CD4-positive, alpha-beta T cell (primary cell): ENCODE results near the gene STX10. TPM values are rescaled to one million over a fixed set of nuclear protein-coding genes. Genes with fewer than 3 reads are reported as not detected.
A peak's percentile ranks its signal among the peaks of the same experiment; 100 is the strongest.

Experiments used
- ATAC-seq: fragments of 200-7000 bp; cut with Tn5 transposase; one replicate; pipeline ENCODE4 v1.10.0; 2022; ENCODE audit warnings: mild to moderate bottlenecking; ENCODE audit not compliant: poor library complexity
- CTCF ChIA-PET: fragments of 350-600 bp; sonication (Branson Sonifier 250); formaldehyde crosslinking; loops from one replicate; lab custom pipeline; 2021; ENCODE audit warnings: antibody characterized with exemption, inconsistent platforms; lab: Charles Lee
- POLR2A ChIA-PET: fragments of 350-600 bp; sonication (Branson Sonifier 250); formaldehyde crosslinking; loops from one replicate; lab custom pipeline; 2021; ENCODE audit warnings: antibody characterized with exemption, inconsistent platforms; lab: Charles Lee
- DNase-seq, 14 experiments: peaks; one replicate each; pipeline ENCODE4 v3.0.0-alpha.2; 2013 to 2020; ENCODE audit warnings: mixed read lengths in 2 of 14
- H3K27ac ChIP-seq, 2 donors: one replicate each; pipeline versions ENCODE4 v1.5.1 to v1.7.0; 2013; ENCODE audit warnings: low read length in 2 of 2, low read depth in 1 of 2, mild to moderate bottlenecking in 1 of 2
- H3K27me3 ChIP-seq, 2 experiments: 1 replicate in 1 of 2; 2 replicates in 1 of 2; pipeline versions ENCODE4 v1.6.1 to v1.7.0; 2013; ENCODE audit warnings: low read length in 2 of 2, control low read depth in 1 of 2, mild to moderate bottlenecking in 1 of 2, moderate library complexity in 1 of 2; ENCODE audit not compliant: insufficient read depth in 2 of 2, control insufficient read depth in 1 of 2
- H3K36me3 ChIP-seq: one replicate; pipeline ENCODE4 v1.6.1; 2013; ENCODE audit warnings: low read length, control low read depth; ENCODE audit not compliant: insufficient read depth
- H3K4me1 ChIP-seq: one replicate; pipeline ENCODE4 v1.6.1; 2013; ENCODE audit warnings: low read length, control low read depth; ENCODE audit not compliant: insufficient read depth
- H3K4me3 ChIP-seq: one replicate; pipeline ENCODE4 v1.5.1; 2013; ENCODE audit warnings: mild to moderate bottlenecking, low read length, moderate library complexity
- H3K9me3 ChIP-seq, 2 experiments: 1 replicate in 1 of 2; 2 replicates in 1 of 2; pipeline versions ENCODE4 v1.6.1 to v1.7.0; 2013; ENCODE audit warnings: low read length in 2 of 2, mild to moderate bottlenecking in 2 of 2, control low read depth in 1 of 2, moderate library complexity in 1 of 2; ENCODE audit not compliant: control insufficient read depth in 1 of 2, insufficient read depth in 1 of 2
- H3K27ac Mint-ChIP-seq: one replicate; pipeline ENCODE4 v1.8.0; 2020; ENCODE audit warnings: mixed read lengths
- H3K27me3 Mint-ChIP-seq: one replicate; pipeline ENCODE4 v1.8.0; 2021; ENCODE audit warnings: mixed read lengths
- H3K36me3 Mint-ChIP-seq: one replicate; pipeline ENCODE4 v1.8.0; 2021; ENCODE audit warnings: low read depth, mixed read lengths
- H3K4me1 Mint-ChIP-seq: one replicate; pipeline ENCODE4 v1.8.0; 2021; ENCODE audit warnings: low read depth, mixed read lengths
- H3K4me3 Mint-ChIP-seq: one replicate; pipeline ENCODE4 v1.8.0; 2020; ENCODE audit warnings: mild to moderate bottlenecking, mixed read lengths
- H3K9me3 Mint-ChIP-seq: one replicate; pipeline ENCODE4 v1.8.0; 2020; ENCODE audit warnings: mixed read lengths
- intact Hi-C, 2 experiments: fragments of 100-400 bp; cut with DNase I in 1 of 2; cut with micrococcal nuclease in 1 of 2; formaldehyde crosslinking; loops; one replicate each; pipeline versions ENCODE4 v1.15.1 to v1.9.0; 2023 to 2025; cut with DNase I, micrococcal nuclease
- total RNA-seq, 174 experiments: library from RNA in 2 of 174; stranded (reverse) in 2 of 174; gene quantifications; one replicate each; pipeline ENCODE4 v1.2.3 and lab custom pipeline; 2021 to 2026
- TF ChIP-seq, protein P1 (sequence below): fragments of 200-600 bp; IDR thresholded peaks from one replicate; pipeline ENCODE4 v1.8.0; 2022; ENCODE audit warnings: antibody characterized with exemption, mild to moderate bottlenecking

The STX10 gene
- total RNA-seq, 2 experiments from 2014 or later = 40.9 to 43.9 TPM

DNA sequence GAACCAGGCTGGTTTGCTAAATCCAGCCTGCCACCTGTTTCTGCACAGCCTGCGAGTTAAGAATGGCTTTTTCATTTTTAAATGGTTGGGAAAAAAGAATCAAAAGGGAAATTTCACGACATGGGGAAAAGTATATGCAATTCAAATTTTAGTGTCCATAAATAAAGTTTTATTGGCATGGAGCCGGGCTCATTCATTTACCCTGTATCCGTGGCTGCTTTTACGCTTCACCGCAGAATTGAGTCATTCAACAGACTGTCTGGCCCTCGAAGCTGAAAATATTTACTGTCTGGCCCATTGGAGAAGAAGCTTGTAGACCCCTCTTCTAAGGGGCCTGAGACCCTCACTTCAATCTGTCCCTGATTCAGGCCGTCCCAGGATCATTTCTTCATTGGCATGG, 26.2 kb upstream of the STX10 start:
- TF ChIP-seq, protein P1, sequence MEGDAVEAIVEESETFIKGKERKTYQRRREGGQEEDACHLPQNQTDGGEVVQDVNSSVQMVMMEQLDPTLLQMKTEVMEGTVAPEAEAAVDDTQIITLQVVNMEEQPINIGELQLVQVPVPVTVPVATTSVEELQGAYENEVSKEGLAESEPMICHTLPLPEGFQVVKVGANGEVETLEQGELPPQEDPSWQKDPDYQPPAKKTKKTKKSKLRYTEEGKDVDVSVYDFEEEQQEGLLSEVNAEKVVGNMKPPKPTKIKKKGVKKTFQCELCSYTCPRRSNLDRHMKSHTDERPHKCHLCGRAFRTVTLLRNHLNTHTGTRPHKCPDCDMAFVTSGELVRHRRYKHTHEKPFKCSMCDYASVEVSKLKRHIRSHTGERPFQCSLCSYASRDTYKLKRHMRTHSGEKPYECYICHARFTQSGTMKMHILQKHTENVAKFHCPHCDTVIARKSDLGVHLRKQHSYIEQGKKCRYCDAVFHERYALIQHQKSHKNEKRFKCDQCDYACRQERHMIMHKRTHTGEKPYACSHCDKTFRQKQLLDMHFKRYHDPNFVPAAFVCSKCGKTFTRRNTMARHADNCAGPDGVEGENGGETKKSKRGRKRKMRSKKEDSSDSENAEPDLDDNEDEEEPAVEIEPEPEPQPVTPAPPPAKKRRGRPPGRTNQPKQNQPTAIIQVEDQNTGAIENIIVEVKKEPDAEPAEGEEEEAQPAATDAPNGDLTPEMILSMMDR = no peak
- peaks cover 46% of the 10 kb centered on the region for H3K4me1 Mint-ChIP-seq
- peak overlapping the region; percentile 20 for H3K27ac Mint-ChIP-seq
- Histone ChIP-seq H3K9me3 (no peaks in the 10 kb centered on the region), H3K27me3 (no peaks in the 10 kb centered on the region), H3K36me3 (no peaks in the 10 kb centered on the region), H3K27ac (no peak overlapping the region), H3K4me1 (peaks cover 60% of the 10 kb centered on the region), H3K4me3 (no peak overlapping the region)
- ChIA-PET CTCF (interaction anchor here (1.2 kb wide), 1 partner anchor 72 kb away, joined by 3 read pairs; no protein-coding TSS in a partner anchor), POLR2A (interaction anchor here (0.6 to 1.9 kb wide), 4 partner anchors 9 to 27 kb away, joined by 3 to 7 read pairs (median 6); no protein-coding TSS in a partner anchor)
- no peak overlapping the region for H3K4me3 Mint-ChIP-seq
- H3K9me3 Mint-ChIP-seq = no peaks in the 10 kb centered on the region
- H3K36me3 Mint-ChIP-seq = no peaks in the 10 kb centered on the region
- H3K27me3 Mint-ChIP-seq = no peaks in the 10 kb centered on the region
- DNase-seq (no peak), ATAC-seq (no peak)
- intact Hi-C loops = no loop called here

DNA sequence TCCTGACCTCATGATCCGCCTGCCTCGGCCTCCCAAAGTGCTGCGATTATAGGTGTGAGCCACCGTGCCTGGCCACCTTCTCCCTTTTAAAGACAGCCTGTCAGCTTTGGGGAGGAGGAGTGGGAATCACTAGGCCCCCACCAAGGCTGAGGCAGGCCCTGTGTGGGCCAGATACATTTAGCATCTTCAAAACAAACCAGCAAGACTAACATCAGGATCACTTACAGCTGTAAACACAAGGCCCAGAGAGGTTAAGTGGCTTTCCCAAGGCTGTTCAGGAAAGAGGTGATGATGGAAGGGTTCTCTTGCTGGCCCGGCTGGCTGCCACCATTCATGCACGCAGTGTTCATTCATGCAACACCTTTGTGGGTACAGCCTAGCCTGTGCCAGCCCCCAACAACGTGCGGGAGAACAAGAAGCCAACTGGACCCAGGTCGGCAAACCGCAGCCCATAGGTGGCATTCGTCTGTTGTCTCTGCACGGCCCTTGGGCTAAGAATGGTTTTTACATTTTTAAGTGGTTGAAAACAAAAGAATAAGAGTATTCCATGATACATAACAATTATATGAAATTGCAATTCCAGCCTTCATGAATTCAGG, 23.1 kb upstream of the STX10 start:
- TF ChIP-seq, protein P1 = no peak
- no peaks in the 10 kb centered on the region for H3K9me3 ChIP-seq
- CTCF ChIA-PET = interaction anchor here (1.0 kb wide), 1 partner anchor 21 kb away, joined by 3 read pairs; no protein-coding TSS in a partner anchor
- Mint-ChIP-seq H3K4me1 (peaks cover 59% of the 10 kb centered on the region), H3K4me3 (peak overlapping the region; percentile 87), H3K27me3 (no peaks in the 10 kb centered on the region), H3K36me3 (no peaks in the 10 kb centered on the region), H3K27ac (peak overlapping the region; percentile 99), H3K9me3 (no peaks in the 10 kb centered on the region)
- POLR2A ChIA-PET = interaction anchor here (1.0 to 1.9 kb wide), 7 partner anchors 8 to 20 kb away, joined by 3 to 9 read pairs (median 5); no protein-coding TSS in a partner anchor
- intact Hi-C loops = loop anchor here in 1 of 2 experiments (2.0 kb wide), 1 partner anchor 18 kb away; no protein-coding TSS in a partner anchor
- no peak for ATAC-seq
- no peaks in the 10 kb centered on the region for H3K27me3 ChIP-seq
- H3K4me3 ChIP-seq = peak overlapping the region; percentile 47
- DNase-seq = no peak
- peaks cover 75% of the 10 kb centered on the region for H3K4me1 ChIP-seq
- no peaks in the 10 kb centered on the region for H3K36me3 ChIP-seq
- peak overlapping the region; percentile 68 to 83 for H3K27ac ChIP-seq

DNA sequence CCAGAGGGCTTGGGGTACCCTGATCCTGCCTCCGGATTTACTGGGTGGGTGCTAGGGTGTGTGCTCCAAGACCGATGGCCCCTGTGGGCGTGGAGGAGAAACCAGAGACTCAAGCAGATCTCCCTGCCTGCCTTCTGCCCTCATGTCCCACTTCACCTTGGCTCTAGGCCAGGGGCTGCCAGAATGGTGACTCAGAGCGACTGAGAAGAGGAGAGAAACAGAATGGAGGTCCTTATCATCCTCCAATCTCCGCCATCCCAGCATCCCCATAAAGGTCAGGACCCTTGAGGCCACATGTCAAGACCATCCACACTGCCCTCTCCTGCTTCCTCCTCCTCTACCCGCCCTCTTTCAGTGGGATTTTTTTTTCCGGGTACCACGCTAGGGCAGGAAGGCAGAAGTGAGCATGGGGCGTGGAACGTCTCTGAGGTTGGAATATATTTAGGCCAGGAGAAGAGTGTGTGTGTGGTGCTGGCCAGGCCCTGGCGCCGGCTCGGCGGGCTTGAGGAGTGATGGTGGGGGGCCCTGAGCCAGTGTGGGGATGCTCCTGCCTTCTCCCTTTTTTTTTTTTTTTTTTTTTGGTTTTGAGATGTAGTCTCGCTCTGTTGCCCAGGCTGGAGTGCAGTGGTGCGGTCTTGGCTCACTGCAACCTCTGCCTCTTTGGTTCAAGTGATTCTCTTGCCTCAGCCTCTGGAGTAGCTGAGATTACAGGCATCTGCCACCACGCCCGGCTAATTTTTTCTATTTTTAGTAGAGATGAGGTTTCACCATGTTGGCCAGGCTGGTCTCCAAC, 22.4 kb upstream of the STX10 start:
- Mint-ChIP-seq H3K27ac (peak overlapping the region; percentile 99), H3K9me3 (no peaks in the 10 kb centered on the region), H3K4me3 (peak overlapping the region; percentile 87), H3K27me3 (no peaks in the 10 kb centered on the region), H3K36me3 (peaks cover 4% of the 10 kb centered on the region), H3K4me1 (peaks cover 61% of the 10 kb centered on the region)
- POLR2A ChIA-PET = interaction anchor here (0.7 to 12.1 kb wide), 8 partner anchors 8 to 1003 kb away, joined by 3 to 487 read pairs (median 6); no protein-coding TSS in a partner anchor
- Histone ChIP-seq H3K4me1 (peaks cover 82% of the 10 kb centered on the region), H3K36me3 (no peaks in the 10 kb centered on the region), H3K4me3 (peak overlapping the region; percentile 47), H3K27me3 (no peaks in the 10 kb centered on the region), H3K9me3 (no peaks in the 10 kb centered on the region), H3K27ac (peak overlapping the region; percentile 68 to 83)
- TF ChIP-seq, protein P1 = no peak
- intact Hi-C loops = loop anchor here in 1 of 2 experiments (2.0 kb wide), 1 partner anchor 18 kb away; no protein-coding TSS in a partner anchor
- peak; percentile 24 for ATAC-seq
- CTCF ChIA-PET = interaction anchor here (1.0 to 1.9 kb wide), 2 partner anchors 18 to 21 kb away, joined by 3 to 11 read pairs; no protein-coding TSS in a partner anchor
- peak; percentile 49 to 88 (median 84) for DNase-seq
